Activated CD8-positive, alpha-beta T cell treated with anti-CD3 and anti-CD28 coated beads, Interleukin-2, amount 10 ng/mL, durations not matched to agents 7 days and 5 days (primary cell): ENCODE results near the gene KLF2. TPM values are rescaled to one million over a fixed set of nuclear protein-coding genes. Genes with fewer than 3 reads are reported as not detected.
"Not testable (repeated sequence)": the region's sequence is repeated elsewhere in the genome, so short reads cannot be mapped to it uniquely, and the experiment has no call there.

Source experiments
- ATAC-seq: fragments of 150-1000 bp; cut with Tn5 transposase; one replicate; pipeline ENCODE4 v1.10.0; 2021; ENCODE audit warnings: moderate library complexity
- CTCF ChIA-PET: fragments of 350-600 bp; sonication (Branson Sonifier 250); formaldehyde crosslinking; loops from one replicate; lab custom pipeline; 2021; ENCODE audit warnings: antibody characterized with exemption; lab: Charles Lee
- POLR2A ChIA-PET: fragments of 350-600 bp; sonication (Branson Sonifier 250); formaldehyde crosslinking; loops from one replicate; lab custom pipeline; 2021; ENCODE audit warnings: antibody characterized with exemption; lab: Charles Lee
- DNase-seq: peaks from one replicate; pipeline ENCODE4 v3.0.0-alpha.2; 2020
- H3K27ac Mint-ChIP-seq: one replicate; pipeline ENCODE4 v1.8.0; 2021; ENCODE audit warnings: mild to moderate bottlenecking, mixed read lengths
- H3K27me3 Mint-ChIP-seq: one replicate; pipeline ENCODE4 v1.8.0; 2021; ENCODE audit warnings: low read depth, mixed read lengths
- H3K36me3 Mint-ChIP-seq: one replicate; pipeline ENCODE4 v1.8.0; 2021; ENCODE audit warnings: low read depth, mixed read lengths
- H3K4me1 Mint-ChIP-seq: one replicate; pipeline ENCODE4 v1.8.0; 2021; ENCODE audit warnings: low read depth, mixed read lengths
- H3K4me3 Mint-ChIP-seq: one replicate; pipeline ENCODE4 v1.8.0; 2021; ENCODE audit warnings: mild to moderate bottlenecking, mixed read lengths
- H3K9me3 Mint-ChIP-seq: one replicate; pipeline ENCODE4 v1.8.0; 2022; ENCODE audit warnings: mixed read lengths; ENCODE audit not compliant: insufficient read depth
- total RNA-seq, 2 experiments: library from RNA; stranded (reverse); gene quantifications; one replicate each; pipeline ENCODE4 v1.2.3, GENCODE V29; 2021

The KLF2 gene
- total RNA-seq, 2 experiments from 2014 or later: 96.0 to 100 TPM

GRCh38 chr19:16293118-16294091 lies 31.2 kb upstream of the KLF2 start:
- POLR2A ChIA-PET: no interaction called here
- H3K27me3 Mint-ChIP-seq: peaks cover 16% of the 10 kb centered on the region
- no peak overlapping the region for H3K4me3 Mint-ChIP-seq
- DNase-seq (no peak), ATAC-seq (no peak)
- H3K36me3 Mint-ChIP-seq: no peaks in the 10 kb centered on the region
- CTCF ChIA-PET: no interaction called here
- H3K4me1 Mint-ChIP-seq: peaks cover 12% of the 10 kb centered on the region
- H3K27ac Mint-ChIP-seq: no peak overlapping the region
- H3K9me3 Mint-ChIP-seq: no peaks in the 10 kb centered on the region

GRCh38 chr19:16295057-16295456 lies 29.6 kb upstream of the KLF2 start:
- no peak for DNase-seq
- H3K9me3 Mint-ChIP-seq: no peaks in the 10 kb centered on the region
- H3K4me3 Mint-ChIP-seq: no peak overlapping the region
- no peak for ATAC-seq
- ChIA-PET CTCF (no interaction called here), POLR2A (no interaction called here)
- H3K27me3 Mint-ChIP-seq: peaks cover 13% of the 10 kb centered on the region
- peaks cover 2% of the 10 kb centered on the region for H3K4me1 Mint-ChIP-seq
- H3K36me3 Mint-ChIP-seq: no peaks in the 10 kb centered on the region
- H3K27ac Mint-ChIP-seq: no peak overlapping the region

- CTCF ChIA-PET: no interaction called here
- Mint-ChIP-seq H3K4me3 (no peak overlapping the region), H3K27me3 (peaks cover 13% of the 10 kb centered on the region), H3K4me1 (no peaks in the 10 kb centered on the region), H3K9me3 (no peaks in the 10 kb centered on the region), H3K27ac (no peak overlapping the region), H3K36me3 (no peaks in the 10 kb centered on the region)
- DNase-seq: no peak
- ATAC-seq: no peak
- POLR2A ChIA-PET: no interaction called here
Measured at GRCh38 chr19:16296713-16297112, 27.9 kb upstream of the KLF2 start.

GRCh38 chr19:16297575-16298178 lies 26.9 kb upstream of the KLF2 start:
- DNase-seq (no peak), ATAC-seq (no peak)
- no peaks in the 10 kb centered on the region for H3K4me1 Mint-ChIP-seq
- H3K27ac Mint-ChIP-seq: no peak overlapping the region
- peaks cover 13% of the 10 kb centered on the region for H3K27me3 Mint-ChIP-seq
- ChIA-PET CTCF (no interaction called here), POLR2A (no interaction called here)
- no peak overlapping the region for H3K4me3 Mint-ChIP-seq
- no peaks in the 10 kb centered on the region for H3K9me3 Mint-ChIP-seq
- H3K36me3 Mint-ChIP-seq: no peaks in the 10 kb centered on the region

GRCh38 chr19:16298334-16298733 lies 26.3 kb upstream of the KLF2 start:
- Mint-ChIP-seq H3K4me3 (no peak overlapping the region), H3K9me3 (no peaks in the 10 kb centered on the region), H3K27me3 (peaks cover 11% of the 10 kb centered on the region), H3K36me3 (no peaks in the 10 kb centered on the region), H3K4me1 (no peaks in the 10 kb centered on the region), H3K27ac (no peak overlapping the region)
- POLR2A ChIA-PET: no interaction called here
- no peak for ATAC-seq
- no peak for DNase-seq
- CTCF ChIA-PET: no interaction called here

- no peak overlapping the region for H3K27ac Mint-ChIP-seq
- CTCF ChIA-PET: interaction anchor here (1.0 kb wide), 1 partner anchor 12 kb away, joined by 3 read pairs; no protein-coding TSS in a partner anchor
- no peak overlapping the region for H3K4me3 Mint-ChIP-seq
- no peak for ATAC-seq
- H3K4me1 Mint-ChIP-seq: no peaks in the 10 kb centered on the region
- no peaks in the 10 kb centered on the region for H3K9me3 Mint-ChIP-seq
- H3K36me3 Mint-ChIP-seq: no peaks in the 10 kb centered on the region
- POLR2A ChIA-PET: no interaction called here
- DNase-seq: no peak
- peaks cover 13% of the 10 kb centered on the region for H3K27me3 Mint-ChIP-seq
Measured at GRCh38 chr19:16301999-16302694, 22.5 kb upstream of the KLF2 start.

GRCh38 chr19:16303755-16304154 lies 20.9 kb upstream of the KLF2 start:
- Mint-ChIP-seq H3K4me3 (no peak overlapping the region), H3K27me3 (peaks cover 15% of the 10 kb centered on the region), H3K27ac (no peak overlapping the region), H3K36me3 (no peaks in the 10 kb centered on the region), H3K4me1 (no peaks in the 10 kb centered on the region), H3K9me3 (no peaks in the 10 kb centered on the region)
- ATAC-seq: no peak
- POLR2A ChIA-PET: no interaction called here
- CTCF ChIA-PET: no interaction called here
- no peak for DNase-seq

- DNase-seq, H3K9me3 Mint-ChIP-seq, H3K4me3 Mint-ChIP-seq, ATAC-seq, H3K36me3 Mint-ChIP-seq, CTCF ChIA-PET, H3K4me1 Mint-ChIP-seq, H3K27ac Mint-ChIP-seq, POLR2A ChIA-PET: not testable (repeated sequence)
- H3K27me3 Mint-ChIP-seq: peaks cover 15% of the 10 kb centered on the region
Measured at GRCh38 chr19:16304511-16304910, 20.1 kb upstream of the KLF2 start.

GRCh38 chr19:16305060-16305459 lies 19.6 kb upstream of the KLF2 start:
- H3K36me3 Mint-ChIP-seq, H3K9me3 Mint-ChIP-seq, H3K4me1 Mint-ChIP-seq, DNase-seq, POLR2A ChIA-PET, CTCF ChIA-PET, ATAC-seq, H3K4me3 Mint-ChIP-seq, H3K27ac Mint-ChIP-seq: not testable (repeated sequence)
- H3K27me3 Mint-ChIP-seq: peaks cover 19% of the 10 kb centered on the region

- H3K27me3 Mint-ChIP-seq: peaks cover 19% of the 10 kb centered on the region
- no peak overlapping the region for H3K27ac Mint-ChIP-seq
- H3K9me3 Mint-ChIP-seq: no peaks in the 10 kb centered on the region
- H3K36me3 Mint-ChIP-seq: no peaks in the 10 kb centered on the region
- no peak for ATAC-seq
- ChIA-PET CTCF (no interaction called here), POLR2A (interaction anchor here (0.8 kb wide), 1 partner anchor 23 kb away, joined by 3 read pairs; no protein-coding TSS in a partner anchor)
- DNase-seq: no peak
- no peak overlapping the region for H3K4me3 Mint-ChIP-seq
- no peaks in the 10 kb centered on the region for H3K4me1 Mint-ChIP-seq
Measured at GRCh38 chr19:16306728-16307402, 17.8 kb upstream of the KLF2 start.

GRCh38 chr19:16308081-16308480 lies 16.5 kb upstream of the KLF2 start:
- H3K9me3 Mint-ChIP-seq: no peaks in the 10 kb centered on the region
- CTCF ChIA-PET: no interaction called here

More at GRCh38 chr19:16308081-16308480, 16.5 kb upstream of the KLF2 start:
- ATAC-seq: no peak
- Mint-ChIP-seq H3K36me3 (no peaks in the 10 kb centered on the region), H3K4me1 (no peaks in the 10 kb centered on the region), H3K4me3 (no peak overlapping the region), H3K27ac (no peak overlapping the region), H3K27me3 (peaks cover 20% of the 10 kb centered on the region)
- no peak for DNase-seq
- POLR2A ChIA-PET: no interaction called here
